Neural progenitor cell (in vitro differentiated cells): ENCODE data around the gene VGLL3.

Experiments
- EZH2 ChIP-seq: fragments of 200-600 bp; sonication (generic); IDR thresholded peaks from 2 replicates; pipeline ENCODE4 v1.6.1; 2017; ENCODE audit warnings: antibody characterized with exemption, mild to moderate bottlenecking, moderate library complexity
- TF ChIP-seq, protein P1 (sequence below): fragments of 200-600 bp; sonication (generic); IDR thresholded peaks from 2 replicates; pipeline ENCODE4 v1.5.1; 2017; ENCODE audit warnings: antibody characterized with exemption, mild to moderate bottlenecking

DNA sequence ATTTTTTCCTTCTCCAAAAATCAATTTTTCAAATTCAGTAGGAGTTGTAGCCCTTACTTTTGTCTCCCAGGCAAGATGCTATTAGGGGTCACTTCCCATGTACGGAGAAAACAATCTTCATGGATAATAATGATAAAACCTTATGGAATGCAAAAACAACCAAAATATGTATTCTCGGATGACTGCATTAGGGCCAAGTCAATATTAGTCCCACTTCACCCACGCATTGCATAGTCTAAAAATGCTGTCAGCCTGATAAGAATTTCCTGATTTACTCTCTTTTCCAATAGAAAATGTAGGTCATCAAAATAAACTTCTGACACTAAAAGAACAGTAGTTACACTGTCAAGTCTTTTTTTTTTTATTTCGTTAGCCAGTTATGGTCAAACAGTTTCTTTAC, 2.7 kb downstream of the VGLL3 start:
- TF ChIP-seq, protein P1, sequence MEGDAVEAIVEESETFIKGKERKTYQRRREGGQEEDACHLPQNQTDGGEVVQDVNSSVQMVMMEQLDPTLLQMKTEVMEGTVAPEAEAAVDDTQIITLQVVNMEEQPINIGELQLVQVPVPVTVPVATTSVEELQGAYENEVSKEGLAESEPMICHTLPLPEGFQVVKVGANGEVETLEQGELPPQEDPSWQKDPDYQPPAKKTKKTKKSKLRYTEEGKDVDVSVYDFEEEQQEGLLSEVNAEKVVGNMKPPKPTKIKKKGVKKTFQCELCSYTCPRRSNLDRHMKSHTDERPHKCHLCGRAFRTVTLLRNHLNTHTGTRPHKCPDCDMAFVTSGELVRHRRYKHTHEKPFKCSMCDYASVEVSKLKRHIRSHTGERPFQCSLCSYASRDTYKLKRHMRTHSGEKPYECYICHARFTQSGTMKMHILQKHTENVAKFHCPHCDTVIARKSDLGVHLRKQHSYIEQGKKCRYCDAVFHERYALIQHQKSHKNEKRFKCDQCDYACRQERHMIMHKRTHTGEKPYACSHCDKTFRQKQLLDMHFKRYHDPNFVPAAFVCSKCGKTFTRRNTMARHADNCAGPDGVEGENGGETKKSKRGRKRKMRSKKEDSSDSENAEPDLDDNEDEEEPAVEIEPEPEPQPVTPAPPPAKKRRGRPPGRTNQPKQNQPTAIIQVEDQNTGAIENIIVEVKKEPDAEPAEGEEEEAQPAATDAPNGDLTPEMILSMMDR: no peak
- TF ChIP-seq EZH2: no peak
